Stimulated activated CD8-positive, alpha-beta memory T cell treated with anti-CD3 and anti-CD28 coated beads, Interleukin-7, amount 100 ng/mL, for 48 hours (primary cell): ENCODE measurements around the gene MIPOL1.
"Not testable (repeated sequence)": the region's sequence is repeated elsewhere in the genome, so short reads cannot be mapped to it uniquely, and the experiment has no call there.

Experiments
- DNase-seq, 2 donors: peaks; one replicate each; pipeline ENCODE4 v3.0.0-alpha.2; 2020; ENCODE audit warnings: low read depth in 1 of 2; ENCODE audit errors: extremely low read depth in 1 of 2

MIPOL1 gene

DNA sequence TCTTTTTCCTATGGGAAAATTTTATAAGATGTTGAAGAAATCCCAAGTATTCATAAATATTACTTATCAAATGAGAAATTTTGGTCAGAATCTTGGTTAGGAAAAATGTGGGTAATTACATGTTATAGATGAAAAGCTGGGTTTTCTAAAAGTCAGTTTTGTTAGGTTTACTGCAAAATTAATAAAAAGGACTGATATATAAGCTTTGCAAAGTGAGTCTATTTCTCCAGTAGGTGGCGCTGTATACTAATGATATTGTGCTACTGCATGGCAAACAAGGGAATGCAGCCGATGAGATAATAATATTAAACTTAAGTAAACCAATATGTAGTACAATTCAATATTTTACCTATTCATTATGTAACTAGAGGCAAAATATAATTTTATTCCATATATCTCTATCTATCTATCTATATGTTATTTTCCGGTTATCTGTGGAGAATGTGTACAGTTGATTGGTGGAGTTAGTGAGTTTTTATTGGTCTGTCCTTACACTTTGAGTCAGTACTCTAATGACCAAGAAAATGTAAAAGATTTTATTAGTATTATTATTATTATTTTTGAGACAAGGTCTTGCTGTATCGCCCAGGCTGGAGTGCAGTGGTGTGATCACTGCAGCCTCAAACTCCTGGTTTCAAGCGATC lies 32.9 kb downstream of the MIPOL1 start:
- DNase-seq, result no peak

DNA sequence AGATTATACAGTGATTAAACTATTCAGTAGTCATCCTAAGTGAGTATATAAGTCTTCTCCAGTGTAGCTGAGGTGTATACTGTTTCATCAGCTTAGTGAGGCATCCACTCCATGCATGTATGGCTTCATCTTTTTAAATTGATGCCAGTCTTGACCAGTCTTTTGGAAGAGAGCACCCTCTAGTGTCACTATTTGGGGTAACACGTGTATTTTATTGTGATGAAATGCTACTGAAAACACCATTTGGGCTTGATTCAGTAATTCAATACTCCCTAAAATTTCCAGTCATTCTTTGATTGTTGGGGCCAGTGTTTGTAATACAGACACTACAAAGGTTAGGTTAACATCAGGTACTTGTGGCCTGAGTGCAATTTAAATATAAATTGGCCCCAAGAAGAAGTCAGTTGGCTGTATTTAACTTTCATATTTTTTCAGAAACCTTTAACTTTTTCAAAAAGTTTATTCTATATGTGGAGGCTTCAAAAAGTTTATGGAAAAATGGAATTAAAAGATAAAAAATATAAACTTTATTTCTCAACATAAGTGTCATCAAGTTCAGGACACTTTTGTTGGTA lies 35.3 kb downstream of the MIPOL1 start:
- no peak for DNase-seq

DNA sequence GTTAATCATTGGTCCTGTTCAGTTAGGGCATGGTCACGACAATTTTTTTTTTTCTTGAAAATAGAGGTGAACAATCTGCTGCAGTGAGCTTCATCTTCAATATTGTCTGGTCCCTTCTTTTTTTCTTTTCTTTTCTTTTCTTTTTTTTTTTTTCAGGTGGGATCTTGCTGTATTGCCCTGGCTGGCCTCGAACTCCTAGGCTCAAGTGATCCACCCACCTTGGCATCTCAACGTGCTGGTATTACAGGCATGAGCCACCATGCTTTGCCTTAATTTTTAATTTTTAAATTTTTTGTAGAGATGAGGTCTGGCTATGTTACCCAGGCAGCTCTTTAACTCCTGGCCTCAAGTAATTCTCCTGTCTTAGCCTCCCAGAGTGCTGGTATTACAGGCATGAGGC lies 36.5 kb downstream of the MIPOL1 start:
- no peak for DNase-seq

DNA sequence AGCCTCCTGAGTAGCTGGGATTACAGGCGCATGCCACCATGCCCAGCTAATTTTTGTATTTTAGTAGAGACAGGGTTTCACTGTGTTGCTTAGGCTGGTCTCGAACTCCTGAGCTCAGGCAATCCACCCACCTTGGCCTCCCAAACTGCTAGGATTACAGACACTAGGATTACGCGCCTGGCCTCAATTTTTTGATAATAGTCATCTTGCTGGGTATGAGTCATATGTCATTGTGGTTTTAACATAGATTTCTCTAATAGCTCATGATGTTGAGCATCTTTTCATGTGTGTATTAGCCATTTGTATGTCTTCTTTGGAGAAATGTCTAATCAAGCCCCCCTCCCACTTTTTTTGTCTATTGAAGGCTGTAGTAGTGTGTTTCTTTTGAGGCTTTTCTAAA lies 38.3 kb downstream of the MIPOL1 start:
- not testable (repeated sequence) for DNase-seq

DNA sequence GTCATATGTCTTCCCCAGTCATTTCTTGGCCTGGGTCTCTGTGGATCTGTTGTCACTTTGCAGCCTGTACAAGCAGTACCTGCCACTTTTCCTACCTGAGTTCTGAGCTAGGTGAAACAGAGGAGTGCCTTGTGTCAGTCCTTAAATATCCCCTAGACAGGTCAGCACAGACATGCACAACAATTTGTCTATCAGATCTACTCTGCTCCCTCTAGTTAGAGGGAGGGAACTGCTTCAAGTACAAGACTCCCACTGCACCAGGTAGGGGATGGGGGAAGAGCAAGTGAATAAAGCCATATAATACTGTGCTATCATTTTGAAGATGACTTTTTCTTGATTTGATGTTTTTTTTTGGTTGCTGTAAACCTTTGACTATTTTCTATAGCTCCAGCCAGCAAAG lies 39.4 kb downstream of the MIPOL1 start:
- DNase-seq, result no peak

DNA sequence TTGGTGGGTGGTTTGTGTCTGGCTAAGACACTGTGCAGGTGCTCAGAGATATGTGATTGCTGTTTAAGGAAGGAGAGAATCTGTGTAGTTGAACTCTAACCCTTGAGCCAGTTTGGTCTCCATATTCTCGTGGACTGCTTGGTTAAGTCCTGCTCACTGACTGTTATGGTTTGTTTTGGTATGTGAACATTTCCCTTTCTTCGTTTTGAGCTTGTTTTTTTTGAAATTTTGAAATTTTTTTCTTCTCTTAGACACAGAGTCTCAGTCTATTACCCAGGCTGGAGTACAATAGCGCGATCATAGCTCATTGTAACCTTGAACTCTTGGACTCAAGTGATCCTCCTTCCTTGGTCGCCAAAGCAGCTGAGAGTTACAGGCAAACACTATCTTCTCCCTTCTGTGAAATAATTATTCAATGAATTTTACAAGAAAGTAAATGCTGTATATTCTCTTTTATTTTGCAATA lies 40.0 kb downstream of the MIPOL1 start:
- DNase-seq, result no peak

DNA sequence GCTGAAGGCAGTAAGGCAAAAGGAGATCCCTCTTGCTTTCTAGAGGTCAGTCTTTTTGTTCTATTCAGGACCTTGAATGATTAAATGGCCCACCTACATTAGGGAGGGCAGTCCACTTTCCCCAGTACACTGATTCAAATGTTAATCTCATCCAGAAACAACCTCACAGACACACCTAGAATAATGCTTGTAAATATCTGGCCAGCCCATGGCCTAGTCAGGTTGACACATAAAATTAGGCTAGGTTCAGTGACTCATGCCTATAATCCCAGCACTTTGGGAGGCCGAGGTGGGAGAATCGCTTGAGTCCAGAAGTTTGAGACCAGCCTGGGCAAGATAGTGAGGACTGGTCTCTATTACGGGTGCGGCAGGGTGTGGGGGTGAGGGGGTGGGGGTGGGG lies 43.5 kb downstream of the MIPOL1 start:
- no peak for DNase-seq

DNA sequence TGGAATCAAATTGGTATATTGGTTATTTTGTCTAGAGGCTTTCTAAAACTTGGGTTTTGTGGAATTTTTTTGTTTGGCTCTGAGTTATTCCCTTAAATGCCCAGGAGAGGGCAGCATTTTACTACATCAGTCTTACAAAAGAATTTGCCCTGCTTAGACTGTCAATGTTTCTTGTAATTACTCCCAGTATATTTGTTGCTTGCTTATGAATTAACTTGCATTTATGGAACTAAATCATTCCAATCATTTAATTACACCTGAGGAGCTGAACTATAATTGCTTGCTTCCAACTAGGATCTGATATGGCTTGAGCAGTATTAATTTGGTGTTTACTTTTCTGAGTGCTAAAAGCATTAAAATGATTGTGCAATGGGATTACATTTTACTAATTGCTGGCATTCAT lies 48.7 kb downstream of the MIPOL1 start:
- no peak for DNase-seq

DNA sequence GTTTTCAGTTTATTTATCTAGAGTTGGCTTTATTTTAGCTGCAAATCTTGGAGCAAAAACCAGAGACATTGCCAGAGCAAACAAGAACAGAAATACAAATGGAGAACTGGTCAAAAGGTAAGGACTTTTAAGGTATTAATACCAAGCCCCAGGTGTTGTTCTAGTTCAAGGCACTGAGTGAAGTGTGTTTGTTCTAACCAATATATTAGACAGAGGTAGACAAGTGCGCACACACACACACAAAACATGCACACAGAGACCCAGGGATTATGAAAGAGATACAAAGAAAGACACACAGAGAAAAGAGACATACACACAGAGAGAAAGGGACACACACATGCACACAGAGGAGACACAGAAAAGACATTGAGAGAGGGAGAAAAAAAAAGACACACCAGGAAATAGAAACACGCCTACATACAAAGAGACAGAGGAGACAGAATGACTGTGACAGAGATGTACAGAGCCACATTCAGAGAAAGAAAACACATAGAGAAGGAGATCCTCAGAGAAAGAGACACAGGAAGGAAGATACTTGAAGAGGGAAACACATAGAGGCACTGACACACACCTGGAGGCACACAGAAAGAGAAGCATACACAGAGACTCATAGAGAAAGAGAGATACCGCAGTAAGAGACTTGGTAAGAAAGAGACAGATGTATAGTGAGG lies 50.2 kb downstream of the MIPOL1 start:
- no peak for DNase-seq

DNA sequence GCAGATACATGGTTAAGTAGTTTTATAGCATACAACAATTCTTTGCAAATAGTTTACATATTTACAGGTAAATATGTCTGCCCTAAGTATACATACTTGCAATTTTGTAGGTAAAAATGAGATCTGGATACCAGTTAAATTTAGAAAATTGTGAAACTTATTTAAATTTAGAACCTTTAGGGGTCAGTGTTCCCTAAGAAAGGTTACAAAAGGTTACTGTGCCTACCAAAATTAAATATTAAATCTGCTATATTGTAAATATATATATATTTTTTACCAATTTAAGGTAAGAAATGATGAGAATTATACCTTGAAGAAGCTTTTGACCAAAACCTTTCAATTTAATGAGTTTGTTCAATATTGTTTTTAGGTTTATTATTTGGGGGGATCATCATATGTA lies 54.0 kb downstream of the MIPOL1 start:
- no peak for DNase-seq

DNA sequence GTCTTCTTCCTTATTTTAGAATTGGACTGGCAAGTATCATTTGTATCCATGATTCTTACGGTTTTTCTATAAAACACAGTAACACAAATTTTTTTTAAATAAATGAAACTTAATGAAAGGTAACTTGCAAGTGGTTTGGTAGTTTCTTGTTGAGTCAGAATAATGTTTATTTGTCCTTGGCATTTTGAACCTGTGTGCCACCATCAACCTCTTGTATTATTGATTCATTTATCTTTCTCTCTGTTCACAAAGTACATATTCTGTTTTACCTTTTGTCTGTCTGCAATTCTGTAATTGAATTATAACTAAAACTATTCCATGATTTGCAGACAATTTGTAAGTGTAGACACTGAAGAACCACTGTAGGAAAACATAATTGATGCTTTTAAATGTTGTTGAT lies 54.7 kb downstream of the MIPOL1 start:
- DNase-seq, result no peak

DNA sequence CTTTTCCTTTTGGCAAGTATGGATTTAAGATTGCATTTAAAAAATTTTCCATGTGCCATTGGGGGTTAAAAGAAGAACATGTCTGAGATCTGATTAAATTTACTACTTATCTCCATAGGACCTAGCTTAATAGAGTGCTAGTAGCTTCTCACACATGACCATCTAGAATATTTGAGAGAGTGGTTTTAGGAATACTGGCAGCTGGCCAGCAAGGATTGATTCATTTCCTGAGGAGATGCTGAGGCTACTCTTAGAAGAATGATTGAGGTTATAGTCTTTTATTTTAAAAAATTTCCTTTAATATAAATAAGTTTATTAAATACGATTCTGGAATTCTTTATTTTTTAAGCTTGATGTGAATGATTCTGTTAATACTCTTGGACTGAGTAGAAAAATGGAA lies 56.2 kb downstream of the MIPOL1 start:
- no peak for DNase-seq

DNA sequence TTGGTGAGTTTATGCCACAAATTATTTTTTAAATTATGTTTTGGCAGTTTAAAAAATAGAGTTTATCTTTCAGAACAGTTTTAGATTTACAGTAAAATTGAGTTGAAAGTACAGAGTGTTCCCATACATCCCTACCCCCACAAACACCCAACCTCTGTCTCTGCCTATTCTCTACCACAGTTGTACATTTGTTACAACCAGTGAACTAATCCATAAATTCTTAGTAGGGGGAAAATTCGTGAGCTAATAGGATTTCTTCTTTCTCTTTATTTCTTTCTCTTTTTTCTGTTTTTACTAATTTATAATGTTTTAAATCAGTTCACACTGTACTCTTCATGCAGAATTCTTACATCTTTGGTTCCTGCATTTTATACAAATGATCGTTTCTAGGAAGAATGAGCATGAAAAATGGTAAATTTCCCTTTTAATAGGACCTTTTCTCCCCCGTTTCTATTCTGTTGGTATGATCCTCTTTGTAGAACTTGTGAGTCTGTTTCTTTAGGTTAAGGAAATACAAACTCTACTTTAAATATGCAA lies 56.7 kb downstream of the MIPOL1 start:
- DNase-seq, result no peak

DNA sequence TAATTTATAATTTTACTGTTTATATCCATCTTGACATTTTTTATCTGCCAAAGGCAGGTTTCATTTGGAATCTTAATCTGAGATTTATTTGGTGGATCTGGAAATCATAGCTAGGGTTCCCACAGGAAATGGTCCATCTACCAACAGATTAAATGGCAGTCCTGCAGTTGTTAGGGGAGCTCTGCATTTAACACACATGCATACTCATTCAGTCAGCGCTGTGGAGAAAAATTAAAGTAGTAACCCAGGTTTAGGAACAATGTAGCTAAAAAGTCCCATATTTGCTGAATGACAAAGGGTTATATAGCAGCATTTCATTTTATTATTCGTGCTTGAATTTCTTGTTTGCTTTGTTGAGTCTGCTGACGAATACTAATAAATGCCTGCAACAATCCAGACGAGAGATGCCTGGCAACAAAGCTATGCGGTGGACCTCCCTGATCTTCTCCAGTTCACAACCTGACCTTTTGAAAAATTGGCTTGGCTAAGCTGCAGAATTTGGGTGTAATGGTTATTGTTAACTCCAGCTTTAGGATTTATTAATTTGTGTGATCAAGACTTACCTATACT lies 59.8 kb downstream of the MIPOL1 start:
- DNase-seq, result no peak

DNA sequence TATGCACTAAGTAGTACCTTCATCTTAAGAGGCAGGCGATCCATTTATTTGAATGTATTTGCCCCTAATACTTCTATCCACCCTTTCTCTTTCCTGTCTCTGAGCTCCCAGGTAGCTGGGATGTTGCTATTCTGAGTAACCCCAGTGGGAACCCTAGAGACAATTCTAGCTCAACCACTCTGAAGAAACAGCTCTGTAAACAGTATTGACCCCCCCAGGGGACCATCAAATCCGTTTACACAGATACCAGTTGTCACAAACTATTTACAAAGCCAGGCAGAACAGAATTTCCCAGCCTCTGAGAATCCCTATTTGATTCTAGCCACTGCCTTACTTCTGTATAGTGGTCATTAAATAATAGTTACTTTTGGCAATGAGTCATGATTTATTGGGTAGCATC lies 64.9 kb downstream of the MIPOL1 start:
- no peak for DNase-seq

DNA sequence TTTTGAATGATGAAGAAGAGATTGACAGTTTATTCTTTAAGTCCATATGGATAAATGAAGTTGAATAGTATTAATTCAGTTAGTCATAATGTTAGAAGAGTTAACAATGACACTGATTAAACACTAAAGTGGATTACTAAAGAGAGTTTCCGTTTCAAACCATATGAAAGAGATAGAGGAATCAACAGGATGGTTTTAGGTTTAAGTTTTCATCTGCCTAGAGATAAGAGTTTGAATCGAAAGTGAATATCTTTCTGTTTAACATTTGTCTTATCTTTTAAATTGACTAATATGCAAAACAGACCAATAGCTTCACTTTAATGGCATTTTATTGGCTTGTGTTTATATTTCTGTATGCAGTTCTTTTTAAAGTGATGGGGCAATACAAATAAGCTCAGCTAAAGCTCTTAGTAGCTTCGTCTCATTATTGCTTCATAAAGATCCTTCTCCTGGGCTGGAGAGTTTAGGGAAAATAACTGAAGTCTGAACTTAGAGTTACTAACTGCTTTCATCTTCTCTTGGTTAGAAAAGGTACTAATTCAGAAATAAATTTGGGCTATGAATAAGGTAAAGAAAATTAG lies 66.0 kb downstream of the MIPOL1 start:
- no peak for DNase-seq

DNA sequence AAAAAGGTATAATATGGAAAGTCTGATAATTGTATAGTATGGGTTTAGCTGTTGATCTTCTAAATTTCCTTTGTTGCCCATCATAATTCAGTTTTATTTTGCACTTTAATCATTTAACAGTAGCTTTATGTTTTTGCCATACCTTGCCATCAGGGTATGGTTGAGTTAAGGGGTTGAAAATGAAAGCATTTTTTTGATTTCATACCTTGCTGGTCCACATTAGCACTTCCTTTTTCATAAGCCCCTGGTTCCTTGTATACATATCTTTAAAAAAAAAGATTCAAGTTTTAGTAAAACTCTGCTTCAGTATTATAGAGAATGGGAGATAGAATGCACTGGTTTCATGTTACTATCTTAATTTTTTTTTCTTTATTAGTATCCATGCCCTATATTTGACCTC lies 71.1 kb downstream of the MIPOL1 start:
- DNase-seq, result no peak

DNA sequence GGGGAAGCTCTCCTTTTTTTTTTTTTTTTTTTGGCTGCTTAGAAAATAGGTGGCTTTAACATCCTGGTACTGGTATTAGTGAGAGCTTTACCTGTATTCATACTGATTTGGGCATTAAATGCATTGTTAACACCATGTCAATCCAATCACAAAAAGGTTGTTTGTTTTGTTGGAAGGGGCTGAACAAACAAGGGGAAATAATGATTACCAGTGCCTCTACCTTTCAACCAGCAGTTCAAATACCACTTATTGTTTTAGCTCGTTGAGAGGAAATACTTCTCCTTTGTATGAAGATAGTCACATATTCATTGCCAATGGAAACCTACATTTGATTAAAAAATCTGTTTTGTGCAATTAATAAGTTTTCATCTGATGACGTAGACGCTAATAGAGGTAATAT lies 72.9 kb downstream of the MIPOL1 start:
- DNase-seq, result no peak

DNA sequence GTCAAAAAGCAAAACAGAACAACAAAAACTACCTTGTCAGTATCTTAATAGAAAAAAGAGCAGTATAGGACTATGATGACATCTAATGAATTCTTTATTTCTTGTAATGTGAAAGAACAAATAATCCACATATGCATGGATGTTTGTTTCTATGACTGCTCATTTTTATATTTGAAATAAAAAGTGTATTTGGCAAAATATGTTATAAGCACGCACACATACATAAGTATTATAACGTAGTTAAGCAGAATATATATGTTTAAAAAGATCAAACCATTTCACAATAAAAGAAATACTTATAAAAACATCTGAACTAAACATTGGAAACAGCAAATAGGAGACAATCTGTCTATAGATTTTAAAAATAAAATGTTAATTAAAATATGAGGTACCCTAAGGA lies 74.8 kb downstream of the MIPOL1 start:
- DNase-seq, result no peak

DNA sequence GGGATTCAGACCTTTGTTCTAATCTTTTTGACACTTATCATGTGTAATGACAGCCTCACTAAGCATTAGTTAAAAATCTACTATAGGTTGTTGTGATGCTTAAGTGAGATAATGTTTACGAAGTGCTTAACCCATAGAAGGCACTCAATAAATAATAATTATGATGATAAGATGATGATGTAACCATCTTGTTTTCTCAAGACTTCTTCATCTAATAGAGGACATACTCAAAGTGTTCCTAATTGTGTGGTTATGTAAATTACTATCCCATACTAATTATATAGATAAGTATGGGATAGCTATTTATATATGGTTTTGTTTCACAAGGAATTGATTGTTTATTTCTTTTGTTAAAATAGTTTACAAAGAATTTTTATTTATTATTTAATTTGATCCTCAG lies 76.9 kb downstream of the MIPOL1 start:
- no peak for DNase-seq

DNA sequence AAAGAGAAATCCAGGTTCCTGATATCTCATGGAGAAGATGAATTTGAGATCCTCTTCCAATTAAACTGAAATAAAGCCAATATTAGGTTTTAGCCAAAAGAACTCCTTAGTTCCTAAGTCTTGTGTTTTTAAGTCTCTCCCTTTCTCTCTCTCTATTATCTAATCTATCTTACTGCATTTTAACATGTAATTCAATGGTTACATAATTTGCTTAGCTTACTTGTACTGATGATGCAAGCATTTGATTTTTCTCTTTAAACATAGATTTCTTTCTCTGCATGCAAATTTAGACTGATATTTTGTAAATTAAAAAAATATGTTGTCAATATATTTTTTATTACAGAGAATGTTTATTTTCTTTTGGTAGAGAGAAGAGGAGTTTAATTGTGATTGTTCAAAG lies 78.2 kb downstream of the MIPOL1 start:
- DNase-seq, result no peak
